ENCODE results near the gene RELA.

DNA sequence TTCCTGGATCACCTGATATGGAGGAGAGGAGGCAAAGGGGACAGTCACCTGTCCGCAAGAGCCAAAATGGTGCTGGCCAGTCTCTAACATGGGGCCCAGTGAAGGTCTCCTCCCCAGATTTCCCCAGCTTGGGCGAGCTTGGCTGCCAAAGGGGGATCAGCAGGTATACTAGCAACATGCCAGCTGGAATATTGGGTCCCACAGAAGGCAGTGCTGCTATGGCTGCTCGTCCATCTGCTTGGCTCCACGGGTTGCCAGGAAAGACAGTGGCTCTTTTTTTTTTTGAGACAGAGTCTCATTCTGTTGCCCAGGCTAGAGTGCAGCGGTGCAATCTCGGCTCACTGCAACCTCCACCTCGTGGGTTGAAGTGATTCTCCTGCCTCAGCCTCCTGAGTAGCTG is 36.6 kb upstream of the RELA start:
- TF ChIP-seq POLR2AphosphoS5 (IDR thresholded peaks at IDR 0.05; ENCODE audit: borderline replicate concordance, low read depth, low read length) (no peak), EZH2 (IDR thresholded peaks at IDR 0.05) (no peak), FOXP2 (optimal IDR thresholded peaks at IDR 0.05; ENCODE audit: control extremely low read depth, extremely low read length, insufficient read depth) (no peak)

Measured in SK-N-MC (cell line).